ENCODE results near the gene PDLIM3. TPM values are rescaled to one million over a fixed set of nuclear protein-coding genes. Genes with fewer than 3 reads are reported as not detected.
A peak's percentile ranks its signal among the peaks of the same experiment; 100 is the strongest.

Gene PDLIM3
- polyA plus RNA-seq, 1 donor from 2014 or later = 0.13 TPM

- Mint-ChIP-seq H3K36me3 (no peaks in the 10 kb centered on the region), H3K27ac (no peak overlapping the region), H3K4me3 (peak overlapping the region in 2 of 4 donors; percentile 19 to 32), H3K27me3 (peaks cover 12% of the 10 kb centered on the region), H3K4me1 (peaks cover 0 to 5% (median 0%) of the 10 kb centered on the region in 3 donors), H3K9me3 (peaks cover 0 to 3% (median 0%) of the 10 kb centered on the region in 3 donors)
Measured at GRCh38 chr4:185480016-185480732, 55.1 kb downstream of the PDLIM3 start.

GRCh38 chr4:185479507-185479971 lies 55.8 kb downstream of the PDLIM3 start:
- H3K9me3 Mint-ChIP-seq = peaks cover 0 to 3% (median 0%) of the 10 kb centered on the region in 3 donors
- no peak overlapping the region for H3K4me3 Mint-ChIP-seq
- H3K36me3 Mint-ChIP-seq = no peaks in the 10 kb centered on the region
- H3K4me1 Mint-ChIP-seq = peaks cover 0 to 5% (median 0%) of the 10 kb centered on the region in 3 donors
- no peak overlapping the region for H3K27ac Mint-ChIP-seq
- peaks cover 9% of the 10 kb centered on the region for H3K27me3 Mint-ChIP-seq

- Mint-ChIP-seq H3K27ac (no peak overlapping the region), H3K27me3 (peaks cover 6% of the 10 kb centered on the region), H3K4me3 (no peak overlapping the region), H3K36me3 (no peaks in the 10 kb centered on the region), H3K4me1 (peaks cover 8 to 14% (median 9%) of the 10 kb centered on the region in 3 donors), H3K9me3 (no peaks in the 10 kb centered on the region)
Measured at GRCh38 chr4:185473247-185473646, 62.1 kb downstream of the PDLIM3 start.

GRCh38 chr4:185472103-185472542 lies 63.2 kb downstream of the PDLIM3 start:
- Mint-ChIP-seq H3K9me3 (no peaks in the 10 kb centered on the region), H3K36me3 (no peaks in the 10 kb centered on the region), H3K27me3 (peaks cover 2% of the 10 kb centered on the region), H3K27ac (peak overlapping the region; percentile 73 to 94 (median 93)), H3K4me3 (peak overlapping the region; percentile 89 to 97 (median 92)), H3K4me1 (peaks cover 8 to 14% (median 9%) of the 10 kb centered on the region in 3 donors)

- Mint-ChIP-seq H3K36me3 (no peaks in the 10 kb centered on the region), H3K27me3 (peaks cover 2% of the 10 kb centered on the region), H3K27ac (peak within 1 kb of the TSS; percentile 88 to 95 (median 94)), H3K4me1 (peaks cover 8 to 14% (median 9%) of the 10 kb centered on the region in 3 donors), H3K4me3 (peak within 1 kb of the TSS; percentile 89 to 97 (median 94)), H3K9me3 (no peaks in the 10 kb centered on the region)
Measured at GRCh38 chr4:185471235-185472102, 63.8 kb downstream of the PDLIM3 start, which contains the start of gene CCDC110. TSS of gene CCDC110 (minus strand) at chr4:185471733. CDS start at chr4:185471683, 50 bp downstream.

GRCh38 chr4:185470501-185471195 lies 64.7 kb downstream of the PDLIM3 start:
- no peaks in the 10 kb centered on the region for H3K9me3 Mint-ChIP-seq
- H3K27me3 Mint-ChIP-seq = peaks cover 2% of the 10 kb centered on the region
- H3K4me3 Mint-ChIP-seq = peak overlapping the region; percentile 71 to 95 (median 90)
- H3K36me3 Mint-ChIP-seq = no peaks in the 10 kb centered on the region
- H3K27ac Mint-ChIP-seq = peak overlapping the region; percentile 26 to 95 (median 88)
- H3K4me1 Mint-ChIP-seq = peaks cover 8 to 14% (median 9%) of the 10 kb centered on the region in 3 donors

- no peaks in the 10 kb centered on the region for H3K9me3 Mint-ChIP-seq
- peaks cover 2% of the 10 kb centered on the region for H3K27me3 Mint-ChIP-seq
- peak overlapping the region in 1 of 3 donors; percentile 26 for H3K27ac Mint-ChIP-seq
- peaks cover 8 to 14% (median 9%) of the 10 kb centered on the region in 3 donors for H3K4me1 Mint-ChIP-seq
- H3K4me3 Mint-ChIP-seq = peak overlapping the region in 3 of 4 donors; percentile 5 to 49 (median 13)
- H3K36me3 Mint-ChIP-seq = no peaks in the 10 kb centered on the region
Measured at GRCh38 chr4:185469580-185470154, 65.6 kb downstream of the PDLIM3 start.

GRCh38 chr4:185468999-185469398 lies 66.3 kb downstream of the PDLIM3 start:
- peak overlapping the region in 1 of 3 donors; percentile 26 for H3K27ac Mint-ChIP-seq
- H3K4me1 Mint-ChIP-seq = peaks cover 8 to 14% (median 9%) of the 10 kb centered on the region in 3 donors
- no peaks in the 10 kb centered on the region for H3K36me3 Mint-ChIP-seq
- H3K27me3 Mint-ChIP-seq = peaks cover 2% of the 10 kb centered on the region
- no peaks in the 10 kb centered on the region for H3K9me3 Mint-ChIP-seq
- peak overlapping the region in 1 of 4 donors; percentile 13 for H3K4me3 Mint-ChIP-seq

- Mint-ChIP-seq H3K9me3 (no peaks in the 10 kb centered on the region), H3K27ac (no peak overlapping the region)
Measured at GRCh38 chr4:185467991-185468390, 67.3 kb downstream of the PDLIM3 start.

GRCh38 chr4:185467101-185467500 lies 68.2 kb downstream of the PDLIM3 start:
- peak overlapping the region in 1 of 4 donors; percentile 19 for H3K4me3 Mint-ChIP-seq
- H3K27me3 Mint-ChIP-seq = peaks cover under 1% of the 10 kb centered on the region
- H3K9me3 Mint-ChIP-seq = no peaks in the 10 kb centered on the region
- H3K4me1 Mint-ChIP-seq = peaks cover 5 to 12% (median 9%) of the 10 kb centered on the region in 3 donors
- no peaks in the 10 kb centered on the region for H3K36me3 Mint-ChIP-seq
- H3K27ac Mint-ChIP-seq = no peak overlapping the region

More at GRCh38 chr4:185467991-185468390, 67.3 kb downstream of the PDLIM3 start:
- H3K27me3 Mint-ChIP-seq = peaks cover 2% of the 10 kb centered on the region
- no peak overlapping the region for H3K4me3 Mint-ChIP-seq
- H3K36me3 Mint-ChIP-seq = no peaks in the 10 kb centered on the region
- H3K4me1 Mint-ChIP-seq = peaks cover 8 to 14% (median 9%) of the 10 kb centered on the region in 3 donors

GRCh38 chr4:185465707-185466106 lies 69.6 kb downstream of the PDLIM3 start:
- H3K27ac Mint-ChIP-seq = no peak overlapping the region
- peaks cover 2% of the 10 kb centered on the region for H3K27me3 Mint-ChIP-seq
- H3K4me3 Mint-ChIP-seq = no peak overlapping the region
- peaks cover 5 to 10% (median 8%) of the 10 kb centered on the region in 3 donors for H3K4me1 Mint-ChIP-seq
- H3K36me3 Mint-ChIP-seq = no peaks in the 10 kb centered on the region
- no peaks in the 10 kb centered on the region for H3K9me3 Mint-ChIP-seq

- Mint-ChIP-seq H3K4me1 (peaks cover 0 to 5% (median 3%) of the 10 kb centered on the region in 3 donors), H3K27me3 (peaks cover 8% of the 10 kb centered on the region), H3K36me3 (peaks cover 3% of the 10 kb centered on the region), H3K4me3 (no peak overlapping the region), H3K9me3 (no peaks in the 10 kb centered on the region), H3K27ac (no peak overlapping the region)
Measured at GRCh38 chr4:185464887-185465286, 70.4 kb downstream of the PDLIM3 start.

- no peaks in the 10 kb centered on the region for H3K9me3 Mint-ChIP-seq
- H3K27me3 Mint-ChIP-seq = peaks cover 8% of the 10 kb centered on the region
- no peak overlapping the region for H3K27ac Mint-ChIP-seq
- peaks cover 3% of the 10 kb centered on the region for H3K36me3 Mint-ChIP-seq
- no peak overlapping the region for H3K4me3 Mint-ChIP-seq
- peaks cover 0 to 3% (median 0%) of the 10 kb centered on the region in 3 donors for H3K4me1 Mint-ChIP-seq
Measured at GRCh38 chr4:185464183-185464582, 71.1 kb downstream of the PDLIM3 start.

GRCh38 chr4:185463541-185463940 lies 71.8 kb downstream of the PDLIM3 start:
- H3K4me3 Mint-ChIP-seq = no peak overlapping the region
- H3K4me1 Mint-ChIP-seq = no peaks in the 10 kb centered on the region
- peaks cover 8% of the 10 kb centered on the region for H3K27me3 Mint-ChIP-seq
- no peak overlapping the region for H3K27ac Mint-ChIP-seq
- no peaks in the 10 kb centered on the region for H3K9me3 Mint-ChIP-seq
- H3K36me3 Mint-ChIP-seq = peaks cover 3% of the 10 kb centered on the region
